OCI-LY3 (cell line): ENCODE data around the gene SLC52A3.

ENCODE experiments used
- CTCF ChIP-seq: fragments of 200-600, 300-600 bp; sonication (generic); IDR thresholded peaks from 2 replicates; pipeline ENCODE4 v1.5.1; 2014; ENCODE audit warnings: antibody characterized with exemption, low read length, low read depth
- EZH2phosphoT487 ChIP-seq: fragments of 200-600 bp; shearing (Covaris generic); IDR thresholded peaks from 2 replicates; pipeline ENCODE4 v1.6.1; 2018; ENCODE audit warnings: antibody characterized with exemption, mixed run types, low read depth

- no peak for TF ChIP-seq CTCF
- no peak for TF ChIP-seq EZH2phosphoT487
Observed at GRCh38 chr20:815226-815625, 46.9 kb upstream of the SLC52A3 start.
